Right lobe of liver (tissue), 4 donors: ENCODE results near the gene STBD1.
"Not testable (repeated sequence)": the region's sequence is repeated elsewhere in the genome, so short reads cannot be mapped to it uniquely, and the experiment has no call there.

ENCODE experiments used
- CTCF ChIP-seq, 4 donors: fragments of 200-600 bp in 3 of 4; fragments of 450-650 bp in 1 of 4; IDR thresholded peaks; one replicate each; pipeline versions ENCODE4 v1.5.1 to v1.8.0; 2016 to 2022; ENCODE audit warnings: antibody characterized with exemption in 4 of 4, mild to moderate bottlenecking in 2 of 4
- POLR2A ChIP-seq: fragments of 450-650 bp; IDR thresholded peaks from one replicate; pipeline ENCODE4 v1.6.1; 2017; ENCODE audit warnings: antibody characterized with exemption, mild to moderate bottlenecking
- donor health status: DM: no; HTN: no; CAD: no.
- donor health status: DM: no; HTN: no; CAD: no.
- donor health status: DM: no; HTN: yes; CAD: no.

- not testable (repeated sequence) for TF ChIP-seq CTCF (IDR thresholded peaks at IDR 0.05); POLR2A
These were observed 18.7 kb upstream of the STBD1 start for GRCh38 chr4:76287811-76288210.
